K562 (cell line): ENCODE results near the gene POLE2. TPM values are rescaled to one million over a fixed set of nuclear protein-coding genes. Genes with fewer than 3 reads are reported as not detected.

Experiments
- DNMT1 ChIP-seq: fragments of 450-650 bp; IDR thresholded peaks from 2 replicates; pipeline ENCODE4 v1.6.1; 2016; ENCODE audit warnings: antibody characterized with exemption, mild to moderate bottlenecking
- ETS1 ChIP-seq: conservative IDR thresholded peaks from 2 replicates; pipeline ENCODE4 v1.6.1; 2011; ENCODE audit warnings: low read depth, mild to moderate bottlenecking, low read length; ENCODE audit not compliant: control insufficient read depth
- GMEB1 ChIP-seq: fragments of 250-450 bp; sonication (Bioruptor Pico); IDR thresholded peaks from 2 replicates; pipeline ENCODE4 v1.4.0; 2020; ENCODE audit warnings: mild to moderate bottlenecking
- HBP1 ChIP-seq: fragments of 450-650 bp; formaldehyde crosslinking; IDR thresholded peaks from 2 replicates; pipeline ENCODE4 v1.4.0; 2022; ENCODE audit warnings: missing genetic modification characterization
- KAT7 ChIP-seq: sonication (generic); formaldehyde crosslinking; IDR thresholded peaks from 2 replicates; pipeline ENCODE4 v1.8.0; 2022; ENCODE audit warnings: missing genetic modification reagents, mild to moderate bottlenecking, borderline replicate concordance
- NRF1 ChIP-seq, 2 experiments: fragments of 450-650 bp; IDR thresholded peaks in 1 of 2; conservative IDR thresholded peaks in 1 of 2; 2 replicates each; pipeline ENCODE4 v1.6.1; 2014; ENCODE audit warnings: mild to moderate bottlenecking in 2 of 2
- POLR2G ChIP-seq: fragments of 200-400 bp; formaldehyde crosslinking; IDR thresholded peaks from 2 replicates; pipeline ENCODE4 v1.6.1; 2017; ENCODE audit warnings: low read depth, mild to moderate bottlenecking, antibody characterized with exemption, low read length, moderate library complexity
- PTBP1 ChIP-seq: fragments of 200-400 bp; formaldehyde crosslinking; IDR thresholded peaks from 2 replicates; pipeline ENCODE4 v1.6.1; 2017; ENCODE audit warnings: low read depth, low read length
- RBM25 ChIP-seq: fragments of 200-400 bp; formaldehyde crosslinking; IDR thresholded peaks from 2 replicates; pipeline ENCODE4 v1.6.1; 2018; ENCODE audit warnings: low read length, low read depth, moderate library complexity; ENCODE audit not compliant: severe bottlenecking
- SAP30 ChIP-seq: fragments of 200-600 bp; sonication (generic); IDR thresholded peaks from 2 replicates; pipeline ENCODE4 v1.6.1; 2012; ENCODE audit warnings: borderline replicate concordance, low read depth, mild to moderate bottlenecking, moderate library complexity, low read length, control low read depth, inconsistent platforms; ENCODE audit not compliant: insufficient read depth, poor library complexity, severe bottlenecking
- SUPT5H ChIP-seq: fragments of 450-650 bp; IDR thresholded peaks from 2 replicates; pipeline ENCODE4 v1.6.1; 2016
- YY1 ChIP-seq, 3 experiments: IDR thresholded peaks; 2 replicates each; pipeline ENCODE4 v1.6.1; 2011; ENCODE audit warnings: low read length in 2 of 3, mild to moderate bottlenecking in 2 of 3, moderate library complexity in 2 of 3, borderline replicate concordance in 1 of 3, control low read depth in 1 of 3, low read depth in 1 of 3; ENCODE audit not compliant: insufficient read depth in 3 of 3, insufficient replicate concordance in 2 of 3, control insufficient read depth in 1 of 3, insufficient read length in 1 of 3; ENCODE audit errors: extremely low read depth in 1 of 3
- ZBTB1 ChIP-seq: sonication (generic); formaldehyde crosslinking; IDR thresholded peaks from 2 replicates; pipeline ENCODE4 v1.8.1; 2023; ENCODE audit warnings: missing genetic modification reagents, low read depth, mild to moderate bottlenecking, borderline replicate concordance
- ZNF124 ChIP-seq: sonication (generic); formaldehyde crosslinking; IDR thresholded peaks from 2 replicates; pipeline ENCODE4 v1.8.1; 2022; ENCODE audit warnings: missing genetic modification reagents
- ZNF217 ChIP-seq: sonication (generic); formaldehyde crosslinking; IDR thresholded peaks from 2 replicates; pipeline ENCODE4 v1.8.0; 2022; ENCODE audit warnings: mild to moderate bottlenecking, missing genetic modification reagents
- ZNF830 ChIP-seq: fragments of 250-450 bp; sonication (Bioruptor Pico); IDR thresholded peaks from 2 replicates; pipeline ENCODE4 v1.5.0; 2021; ENCODE audit warnings: mild to moderate bottlenecking
- polyA plus RNA-seq, 8 experiments: library from polyadenylated mRNA; depleted of rRNA in 4 of 8; stranded (reverse) in 5 of 8; unstranded in 3 of 8; fragments of >200 nt; fragmentation: Nextera tagmentation in 2 of 8; fragmentation: Illumina TruSeq in 1 of 8; extraction: Ambion mirVana in 2 of 8; extraction: Trizol in 1 of 8; gene quantifications; 2 replicates each; pipeline versions ENCODE4 v1.2.1 to v1.2.3, GENCODE V29; 2011 to 2014; ENCODE audit warnings: inconsistent platforms in 1 of 8, missing spikeins in 1 of 8
- total RNA-seq, 7 experiments: library from RNA; depleted of rRNA in 6 of 7; stranded (reverse); fragments of >200 nt in 6 of 7; fragmentation: Illumina TruSeq in 2 of 7; extraction: Trizol in 2 of 7; gene quantifications; 2 replicates each; pipeline versions ENCODE4 v1.2.1 to v1.2.3, GENCODE V29; 2011 to 2021; ENCODE audit warnings: low replicate concordance in 1 of 7

Gene POLE2
- total and polyA plus RNA-seq, 9 of the 15 experiments (the other 6 are each of a cell fraction or from before 2014, with no cell fraction given), result 30.7 to 78.4 (median 55.4) TPM

- peak; percentile 48 for TF ChIP-seq SAP30
- TF ChIP-seq KAT7 (CRISPR knock-in tag), result peak; percentile 85; the same call in 1 of the 2 replicates
- no peak for TF ChIP-seq ZNF217 (CRISPR knock-in tag)
- TF ChIP-seq PTBP1, result no peak
- no peak for TF ChIP-seq ZBTB1 (CRISPR knock-in tag)
- TF ChIP-seq ZNF830, result no peak
- no peak for TF ChIP-seq ZNF124 (CRISPR knock-in tag)
- peak; percentile 74 for TF ChIP-seq SUPT5H
- TF ChIP-seq POLR2G, result peak; percentile 92
- no peak for TF ChIP-seq DNMT1
- no peak for TF ChIP-seq RBM25
- TF ChIP-seq ETS1, result 0 out of 2 replicates have a peak, but pooled peaks have one; percentile 17
- peak; percentile 57 for TF ChIP-seq GMEB1 (CRISPR knock-in tag)
- TF ChIP-seq YY1 (IDR thresholded peaks at IDR 0.05; ENCODE audit: borderline replicate concordance in 1 of 3, control insufficient read depth in 1 of 3, extremely low read depth in 1 of 3, insufficient read depth in 3 of 3, insufficient read length in 1 of 3, insufficient replicate concordance in 2 of 3, low read depth in 1 of 3, low read length in 2 of 3), result peak in 2 of 3 experiments; percentile 64 to 76
- peak; percentile 35 to 45; a peak in 3 of 4 replicates for TF ChIP-seq NRF1 (conservative IDR thresholded peaks at IDR 0.05 in 1 of 2, IDR thresholded peaks at IDR 0.05 in 1 of 2)
- TF ChIP-seq HBP1, result no peak
Observed at GRCh38 chr14:49692811-49693734, 5.1 kb upstream of the POLE2 start, which contains the start of gene KLHDC1 (continued).
